ENCODE data around the gene CORO1C.

The CORO1C gene

GRCh38 chr12:108690542-108691174, 40.7 kb downstream of the CORO1C start:
- TF ChIP-seq CTCF (IDR thresholded peaks at IDR 0.05; ENCODE audit: low read depth, low read length, missing control alignments), result no peak
- H3K4me3 ChIP-seq (ENCODE audit: low read depth, low read length), result peak overlapping the region; percentile 34; the same call in 1 of the 2 replicates
- DNase-seq (ENCODE audit: low read depth), result no peak

GRCh38 chr12:108690191-108690518, 41.2 kb downstream of the CORO1C start:
- no peak overlapping the region; the same call in 1 of the 2 replicates for H3K4me3 ChIP-seq (ENCODE audit: low read depth, low read length)
- DNase-seq (ENCODE audit: low read depth), result no peak
- no peak for TF ChIP-seq CTCF (IDR thresholded peaks at IDR 0.05; ENCODE audit: low read depth, low read length, missing control alignments)

DNA sequence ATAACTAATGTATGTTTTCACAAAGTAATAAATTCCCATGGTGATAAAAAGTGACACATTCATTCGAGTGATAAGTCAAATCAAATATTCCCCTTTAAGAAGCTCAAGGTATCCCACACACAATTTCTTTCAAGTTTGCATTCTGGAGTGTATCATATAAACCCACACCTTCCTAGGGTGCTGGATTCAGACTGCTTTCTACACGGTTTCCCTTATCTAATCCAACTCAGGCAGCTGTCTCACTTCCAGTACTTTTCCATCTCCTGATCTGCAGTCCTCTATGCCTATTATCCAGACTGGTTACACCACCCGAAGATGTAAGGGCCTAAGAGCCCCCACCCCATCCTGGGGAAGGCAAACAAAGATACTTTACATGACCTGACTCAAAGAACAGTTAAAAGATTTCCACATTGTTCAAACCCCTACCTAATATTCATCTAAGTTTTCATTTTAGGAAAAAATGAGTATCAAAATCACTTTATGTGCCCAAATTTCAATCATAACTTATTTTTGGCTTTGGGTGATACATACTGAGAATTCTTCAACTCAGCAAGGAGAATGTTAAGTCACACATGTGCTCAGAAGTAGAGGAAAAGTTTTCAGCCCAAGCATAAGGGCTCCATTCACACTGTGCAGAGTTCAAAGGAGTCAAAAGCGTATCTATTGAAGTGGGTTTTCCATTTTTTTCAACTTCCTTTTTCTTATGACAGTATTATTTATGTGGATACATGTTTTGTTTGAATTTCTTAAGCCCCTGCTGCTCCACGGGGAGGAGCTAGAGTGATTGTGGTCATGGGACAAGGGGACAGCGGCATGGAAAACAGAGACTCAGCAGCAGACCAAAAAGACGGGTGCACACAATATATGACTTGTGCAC, 41.8 kb downstream of the CORO1C start:
- DNase-seq (ENCODE audit: low read depth), result no peak
- no peak overlapping the region; the same call in 1 of the 2 replicates for H3K4me3 ChIP-seq (ENCODE audit: low read depth, low read length)
- no peak for TF ChIP-seq CTCF (IDR thresholded peaks at IDR 0.05; ENCODE audit: low read depth, low read length, missing control alignments)

GRCh38 chr12:108686780-108687179, 44.5 kb downstream of the CORO1C start:
- no peak overlapping the region for H3K4me3 ChIP-seq (ENCODE audit: low read depth, low read length)
- no peak for TF ChIP-seq CTCF (IDR thresholded peaks at IDR 0.05; ENCODE audit: low read depth, low read length, missing control alignments)
- DNase-seq (ENCODE audit: low read depth), result no peak

- TF ChIP-seq CTCF (IDR thresholded peaks at IDR 0.05; ENCODE audit: low read depth, low read length, missing control alignments), result no peak
- no peak for DNase-seq (ENCODE audit: low read depth)
- no peak overlapping the region for H3K4me3 ChIP-seq (ENCODE audit: low read depth, low read length)
These were observed 45.7 kb downstream of the CORO1C start for GRCh38 chr12:108685469-108686260.

- TF ChIP-seq CTCF (IDR thresholded peaks at IDR 0.05; ENCODE audit: low read depth, low read length, missing control alignments), result no peak
- H3K4me3 ChIP-seq (ENCODE audit: low read depth, low read length), result no peak overlapping the region
- no peak for DNase-seq (ENCODE audit: low read depth)
These were observed 47.3 kb downstream of the CORO1C start for GRCh38 chr12:108683906-108684556.
